Upper lobe of left lung (tissue), 6 donors: ENCODE data around the gene GCHFR. TPM values are rescaled to one million over a fixed set of nuclear protein-coding genes. Genes with fewer than 3 reads are reported as not detected.
A peak's percentile ranks its signal among the peaks of the same experiment; 100 is the strongest.

Experiments used
- ATAC-seq, 2 donors: fragments of 200-7000 bp; cut with Tn5 transposase; one replicate each; pipeline ENCODE4 v1.9.1; 2022; ENCODE audit warnings: mild to moderate bottlenecking in 2 of 2, moderate library complexity in 2 of 2; ENCODE audit not compliant: low FRiP score in 2 of 2
- DNase-seq, 2 donors: peaks; one replicate each; pipeline ENCODE4 v3.0.0-alpha.2; 2019 to 2020
- H3K27ac ChIP-seq, 4 donors: fragments of 200-600 bp; sonication (generic); one replicate each; pipeline ENCODE4 v1.5.1; 2016 to 2019
- H3K27me3 ChIP-seq, 4 donors: fragments of 200-600 bp; sonication (generic); one replicate each; pipeline ENCODE4 v1.5.1; 2017 to 2019
- H3K36me3 ChIP-seq, 4 donors: fragments of 200-600 bp; sonication (generic); one replicate each; pipeline ENCODE4 v1.5.1; 2016 to 2019
- H3K4me1 ChIP-seq, 4 donors: fragments of 200-600 bp; sonication (generic); one replicate each; pipeline ENCODE4 v1.5.1; 2018 to 2019
- H3K4me3 ChIP-seq, 4 donors: fragments of 200-600 bp; sonication (generic); one replicate each; pipeline ENCODE4 v1.5.1; 2017 to 2019; ENCODE audit warnings: mild to moderate bottlenecking in 2 of 4, moderate library complexity in 1 of 4
- H3K9me3 ChIP-seq, 4 donors: fragments of 200-600 bp; sonication (generic); one replicate each; pipeline ENCODE4 v1.5.1; 2018 to 2019
- CTCF ChIP-seq, 6 experiments: fragments of 450-650 bp in 4 of 6; fragments of 200-600 bp in 2 of 6; sonication (generic) in 2 of 6; IDR thresholded peaks; one replicate each; pipeline ENCODE4 v1.5.1; 2016 to 2019; ENCODE audit warnings: antibody characterized with exemption in 6 of 6
- EP300 ChIP-seq, 4 donors: sonication (generic); formaldehyde crosslinking; IDR thresholded peaks; one replicate each; pipeline ENCODE4 v1.5.1; 2017; ENCODE audit warnings: antibody characterized with exemption in 4 of 4, control low read depth in 2 of 4
- POLR2A ChIP-seq, 4 donors: fragments of 450-650 bp; IDR thresholded peaks; one replicate each; pipeline ENCODE4 v1.5.1; 2016 to 2017; ENCODE audit warnings: antibody characterized with exemption in 4 of 4, mild to moderate bottlenecking in 2 of 4
- POLR2AphosphoS5 ChIP-seq, 2 donors: sonication (generic); formaldehyde crosslinking; IDR thresholded peaks; one replicate each; pipeline ENCODE4 v1.5.1; 2017; ENCODE audit warnings: antibody characterized with exemption in 2 of 2
- WGBS, 2 donors: methylation state at CpG; one replicate each; pipeline ENCODE4 v1.1.5; 2017 to 2018; 5-methylcytosine and 5-hydroxymethylcytosine counted together
- total RNA-seq, 6 donors: library from RNA; depleted of rRNA in 4 of 6; stranded (reverse); fragments of >200 nt in 4 of 6; gene quantifications; one replicate each; pipeline versions ENCODE4 v1.1.0 to v1.2.1, GENCODE V29; 2016 to 2021
- donor health status: DM: no; HTN: no; CAD: no; lungs with moderate emphysema.
- donor health status: DM: no; HTN: yes; CAD: no; lungs with severe emphysema.

Gene GCHFR
- 100 to 1,000 TPM in 4 of 6 donors, 10 to 100 TPM in 2; 84.9 to 206 (median 105) TPM for total RNA-seq

GRCh38 chr15:40763801-40764628 lies at the start of gene GCHFR:
GCHFR (plus strand) TSS chr15:40764068; CDS start chr15:40764181, 113 bp downstream.
- H3K36me3 ChIP-seq, result peaks cover 0 to 22% (median 12%) of the 10 kb centered on the region in 4 donors
- no peaks in the 10 kb centered on the region for H3K27me3 ChIP-seq
- no peaks in the 10 kb centered on the region for H3K9me3 ChIP-seq
- peak within 1 kb of the TSS; percentile 38 to 74 (median 54) for H3K4me3 ChIP-seq
- TF ChIP-seq CTCF (IDR thresholded peaks at IDR 0.05) (peak; percentile 28 to 75 (median 49)), POLR2A (IDR thresholded peaks at IDR 0.05) (peak in 3 of 4 donors; percentile 46 to 89 (median 48)), EP300 (IDR thresholded peaks at IDR 0.05) (no peak), POLR2AphosphoS5 (IDR thresholded peaks at IDR 0.05) (peak; percentile 66 to 79)
- WGBS, 2 donors, result 1 to 3% methylated on average over 16 to 51 of the region's 75 CpGs
- H3K27ac ChIP-seq, result peak within 1 kb of the TSS; percentile 77 to 91 (median 84)
- ATAC-seq (peak; percentile 80 to 87), DNase-seq (peak; percentile 87 to 95)
- peaks cover 26 to 55% (median 35%) of the 10 kb centered on the region in 4 donors for H3K4me1 ChIP-seq

- ATAC-seq, result no peak
- Histone ChIP-seq H3K9me3 (no peaks in the 10 kb centered on the region), H3K4me3 (no peak overlapping the region), H3K4me1 (no peaks in the 10 kb centered on the region), H3K36me3 (no peaks in the 10 kb centered on the region), H3K27me3 (no peaks in the 10 kb centered on the region), H3K27ac (no peak overlapping the region)
- no peak for TF ChIP-seq POLR2A (IDR thresholded peaks at IDR 0.05)
- TF ChIP-seq CTCF (IDR thresholded peaks at IDR 0.05), result no peak
- no peak for DNase-seq
- 49 to 63% methylated on average over 2 of the region's 2 CpGs for WGBS, 2 donors
Observed at GRCh38 chr15:40714144-40714543, 49.7 kb upstream of the GCHFR start.

- Histone ChIP-seq H3K27me3 (no peaks in the 10 kb centered on the region), H3K4me3 (no peak overlapping the region), H3K9me3 (no peaks in the 10 kb centered on the region), H3K4me1 (no peaks in the 10 kb centered on the region), H3K27ac (no peak overlapping the region), H3K36me3 (no peaks in the 10 kb centered on the region)
- TF ChIP-seq EP300 (IDR thresholded peaks at IDR 0.05) (no peak), POLR2A (IDR thresholded peaks at IDR 0.05) (no peak), CTCF (IDR thresholded peaks at IDR 0.05) (no peak), POLR2AphosphoS5 (IDR thresholded peaks at IDR 0.05) (no peak)
- WGBS, 2 donors, result 86 to 89% methylated on average over 6 of the region's 6 CpGs
- ATAC-seq, result no peak
- DNase-seq, result no peak
Observed at GRCh38 chr15:40716165-40716564, 47.7 kb upstream of the GCHFR start.

- no peaks in the 10 kb centered on the region for H3K9me3 ChIP-seq
- no peaks in the 10 kb centered on the region for H3K36me3 ChIP-seq
- no peak overlapping the region for H3K4me3 ChIP-seq
- TF ChIP-seq POLR2AphosphoS5 (IDR thresholded peaks at IDR 0.05) (no peak), CTCF (IDR thresholded peaks at IDR 0.05) (no peak), POLR2A (IDR thresholded peaks at IDR 0.05) (no peak), EP300 (IDR thresholded peaks at IDR 0.05) (no peak)
- WGBS, 2 donors, result 49 to 78% methylated on average over 1 of the region's 1 CpG
- H3K4me1 ChIP-seq, result no peaks in the 10 kb centered on the region
- ATAC-seq, result no peak
- no peaks in the 10 kb centered on the region for H3K27me3 ChIP-seq
- no peak overlapping the region for H3K27ac ChIP-seq
- DNase-seq, result no peak
Observed at GRCh38 chr15:40721701-40722100, 42.2 kb upstream of the GCHFR start.
